HEK293 (cell line): Measurements from ENCODE around the gene CEACAM6.

Source experiments
- CTCF ChIA-PET: fragments of 350-600 bp; formaldehyde crosslinking; extraction: SDS; loops from one replicate; lab custom pipeline; 2021; ENCODE audit warnings: antibody characterized with exemption; lab: Yijun Ruan, JAX
- POLR2A ChIA-PET: fragments of 300-600 bp; formaldehyde crosslinking; extraction: SDS; loops from one replicate; lab custom pipeline; 2020; ENCODE audit warnings: antibody characterized with exemption, inconsistent platforms; lab: Yijun Ruan, JAX
- H3K27ac ChIP-seq: fragments of 200-500 bp; sonication (Bioruptor generic); 2 replicates; pipeline ENCODE4 v1.5.1; 2014; ENCODE audit warnings: low read depth, low read length, control low read depth, inconsistent platforms; ENCODE audit errors: extremely low read depth
- H3K36me3 ChIP-seq, 2 experiments: fragments of 200-500 bp in 1 of 2; sonication (Bioruptor generic) in 1 of 2; 1 replicate in 1 of 2; 2 replicates in 1 of 2; pipeline ENCODE4 v1.5.1; 2014 to 2017; ENCODE audit warnings: inconsistent platforms in 2 of 2, low read length in 2 of 2; ENCODE audit not compliant: control insufficient read depth in 2 of 2, insufficient read depth in 1 of 2
- H3K4me1 ChIP-seq: fragments of 200-500 bp; sonication (Bioruptor generic); 2 replicates; pipeline ENCODE4 v1.5.1; 2014; ENCODE audit warnings: mild to moderate bottlenecking, low read length, inconsistent platforms; ENCODE audit not compliant: control insufficient read depth, insufficient read depth
- H3K4me3 ChIP-seq: 2 replicates; pipeline ENCODE4 v1.5.1; 2011; ENCODE audit warnings: low read depth, mild to moderate bottlenecking, control low read depth, low read length, moderate library complexity
- H3K9me3 ChIP-seq: fragments of 200-500 bp; sonication (Bioruptor generic); 2 replicates; pipeline ENCODE4 v1.5.1; 2014; ENCODE audit warnings: low read depth, low read length, inconsistent platforms; ENCODE audit not compliant: control insufficient read depth, insufficient read depth
- ATF2 ChIP-seq: fragments of 450-650 bp; formaldehyde crosslinking; IDR thresholded peaks from 2 replicates; pipeline ENCODE4 v1.5.1; 2016; ENCODE audit warnings: missing biosample characterization, missing genetic modification characterization, low read depth
- CTCF ChIP-seq: fragments of 450-650 bp; formaldehyde crosslinking; IDR thresholded peaks from 2 replicates; pipeline ENCODE4 v1.5.1; 2016; ENCODE audit warnings: missing biosample characterization, missing genetic modification characterization
- KLF17 ChIP-seq: fragments of 450-650 bp; formaldehyde crosslinking; IDR thresholded peaks from 2 replicates; pipeline ENCODE4 v1.5.1; 2016; ENCODE audit warnings: missing biosample characterization, missing genetic modification characterization
- KLF9 ChIP-seq: fragments of 450-650 bp; formaldehyde crosslinking; IDR thresholded peaks from 2 replicates; pipeline ENCODE4 v1.5.1; 2016; ENCODE audit warnings: missing biosample characterization, missing genetic modification characterization, low read depth
- SP3 ChIP-seq: fragments of 450-650 bp; formaldehyde crosslinking; IDR thresholded peaks from 2 replicates; pipeline ENCODE4 v1.5.1; 2016; ENCODE audit warnings: missing biosample characterization, missing genetic modification characterization
- SP7 ChIP-seq: fragments of 450-650 bp; formaldehyde crosslinking; IDR thresholded peaks from 2 replicates; pipeline ENCODE4 v1.5.1; 2016; ENCODE audit warnings: missing biosample characterization, missing genetic modification characterization
- ZBTB20 ChIP-seq: fragments of 450-650 bp; formaldehyde crosslinking; IDR thresholded peaks from 2 replicates; pipeline ENCODE4 v1.5.1; 2016; ENCODE audit warnings: missing biosample characterization, missing genetic modification characterization
- ZIC2 ChIP-seq: fragments of 450-650 bp; formaldehyde crosslinking; IDR thresholded peaks from 2 replicates; pipeline ENCODE4 v1.5.1; 2016; ENCODE audit warnings: missing biosample characterization, missing genetic modification characterization
- ZNF19 ChIP-seq: fragments of 450-650 bp; formaldehyde crosslinking; IDR thresholded peaks from 2 replicates; pipeline ENCODE4; 2016; ENCODE audit warnings: missing biosample characterization, missing genetic modification characterization, low read depth
- ZNF335 ChIP-seq: fragments of 450-650 bp; formaldehyde crosslinking; conservative IDR thresholded peaks from 2 replicates; pipeline ENCODE4 v1.5.1; 2016; ENCODE audit warnings: missing biosample characterization, missing genetic modification characterization
- ZNF518A ChIP-seq: fragments of 450-650 bp; formaldehyde crosslinking; conservative IDR thresholded peaks from 2 replicates; pipeline ENCODE4 v1.5.1; 2016; ENCODE audit warnings: low read depth, missing biosample characterization, missing genetic modification characterization
- ZNF664 ChIP-seq: fragments of 450-650 bp; formaldehyde crosslinking; IDR thresholded peaks from 2 replicates; pipeline ENCODE4 v1.5.1; 2016; ENCODE audit warnings: missing biosample characterization, missing genetic modification characterization
- ZNF670 ChIP-seq: fragments of 450-650 bp; formaldehyde crosslinking; IDR thresholded peaks from 2 replicates; pipeline ENCODE4 v1.5.1; 2016; ENCODE audit warnings: missing biosample characterization, missing genetic modification characterization, low read depth

CEACAM6 gene

GRCh38 chr19:41807176-41807575 lies 51.8 kb downstream of the CEACAM6 start:
- Histone ChIP-seq H3K27ac (no peak overlapping the region), H3K9me3 (no peaks in the 10 kb centered on the region; the same call in 1 of the 2 replicates), H3K4me3 (no peak overlapping the region), H3K36me3 (no peaks in the 10 kb centered on the region)
- POLR2A ChIA-PET = no interaction called here
- TF ChIP-seq ZNF664 (tag by site-specific recombination) (no peak), SP7 (tag by site-specific recombination) (no peak), ZIC2 (tag by site-specific recombination) (no peak), KLF9 (tag by site-specific recombination) (no peak), ZBTB20 (tag by site-specific recombination) (no peak), CTCF (tag by site-specific recombination) (no peak), SP3 (no peak), ATF2 (tag by site-specific recombination) (no peak)
- TF ChIP-seq, all 188 proteins: peak for 0
- H3K4me1 ChIP-seq = no peaks in the 10 kb centered on the region
- CTCF ChIA-PET = interaction anchor here (1.3 to 7.2 kb wide), 4 partner anchors 13 to 54 kb away, joined by 5 to 63 read pairs (median 8); no protein-coding TSS in a partner anchor

GRCh38 chr19:41808663-41809566 lies 53.6 kb downstream of the CEACAM6 start:
- H3K9me3 ChIP-seq = no peaks in the 10 kb centered on the region
- H3K4me1 ChIP-seq = no peaks in the 10 kb centered on the region
- ChIA-PET CTCF (interaction anchor here (0.7 to 7.2 kb wide), 5 partner anchors 12 to 102 kb away, joined by 3 to 63 read pairs (median 7); no protein-coding TSS in a partner anchor), POLR2A (no interaction called here)
- H3K36me3 ChIP-seq = no peaks in the 10 kb centered on the region
- H3K4me3 ChIP-seq = no peak overlapping the region
- TF ChIP-seq ZNF670 (tag by site-specific recombination) = no peak
- 0 out of 2 replicates have a peak, but pooled peaks have one; percentile 29 for TF ChIP-seq KLF17
- no peak overlapping the region for H3K27ac ChIP-seq

GRCh38 chr19:41810301-41810700 lies 55.0 kb downstream of the CEACAM6 start:
- CTCF ChIA-PET = interaction anchor here (0.7 to 4.0 kb wide), 5 partner anchors 15 to 258 kb away, joined by 3 to 27 read pairs (median 12); no protein-coding TSS in a partner anchor

More at GRCh38 chr19:41810301-41810700, 55.0 kb downstream of the CEACAM6 start:
- H3K4me3 ChIP-seq = no peak overlapping the region
- no peaks in the 10 kb centered on the region for H3K9me3 ChIP-seq
- no peak for TF ChIP-seq ZNF19 (tag by site-specific recombination)
- TF ChIP-seq ZNF335 (tag by site-specific recombination) = no peak
- no peak for TF ChIP-seq ZNF518A (tag by site-specific recombination)
- TF ChIP-seq, all 188 proteins: peak for 0
- Histone ChIP-seq H3K27ac (no peak overlapping the region), H3K36me3 (no peaks in the 10 kb centered on the region), H3K4me1 (no peaks in the 10 kb centered on the region)
- POLR2A ChIA-PET = interaction anchor here (1.1 kb wide), 1 partner anchor 24 kb away, joined by 3 read pairs; no protein-coding TSS in a partner anchor
